HG02571 (cell line): ENCODE data around the gene ITFG2.
A peak's percentile ranks its signal among the peaks of the same experiment; 100 is the strongest.

Source experiments
- ATAC-seq: cut with Tn5 transposase; IDR thresholded peaks from one replicate; pipeline ENCODE4 v1.9.1; 2021; ENCODE audit warnings: mild to moderate bottlenecking, moderate library complexity; ENCODE audit not compliant: unreplicated experiment

The ITFG2 gene

DNA sequence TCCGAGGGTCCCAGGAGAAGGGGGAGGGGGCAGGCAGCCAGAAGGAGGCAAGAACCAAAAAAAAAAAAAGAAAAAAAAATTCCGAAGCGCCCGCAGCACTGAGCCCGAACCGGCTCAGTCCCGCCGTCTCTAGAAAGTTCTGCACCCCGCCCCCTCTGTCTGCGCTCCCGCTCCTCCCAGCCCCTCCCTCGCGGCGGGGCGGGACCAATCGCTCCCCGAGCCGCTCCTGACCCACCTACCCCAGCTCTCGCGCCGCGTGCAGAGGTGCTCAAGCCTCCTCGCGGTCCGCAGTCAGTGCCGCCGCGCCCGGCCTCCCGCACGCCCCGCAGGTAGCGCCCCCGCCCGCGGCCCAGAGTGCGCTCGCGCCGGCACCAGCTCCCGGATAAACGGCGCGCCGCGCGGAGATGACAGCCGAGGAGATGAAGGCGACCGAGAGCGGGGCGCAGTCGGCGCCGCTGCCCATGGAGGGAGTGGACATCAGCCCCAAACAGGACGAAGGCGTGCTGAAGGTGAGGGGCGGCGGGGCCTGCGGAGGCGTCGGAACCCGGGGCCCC, 17.7 kb upstream of the ITFG2 start, which contains the start of gene FKBP4:
TSS of gene FKBP4 (plus strand) at position 235 of the 554 bp plus-strand sequence. CDS start at position 405, 170 bp downstream.
- peak; percentile 79 for ATAC-seq

DNA sequence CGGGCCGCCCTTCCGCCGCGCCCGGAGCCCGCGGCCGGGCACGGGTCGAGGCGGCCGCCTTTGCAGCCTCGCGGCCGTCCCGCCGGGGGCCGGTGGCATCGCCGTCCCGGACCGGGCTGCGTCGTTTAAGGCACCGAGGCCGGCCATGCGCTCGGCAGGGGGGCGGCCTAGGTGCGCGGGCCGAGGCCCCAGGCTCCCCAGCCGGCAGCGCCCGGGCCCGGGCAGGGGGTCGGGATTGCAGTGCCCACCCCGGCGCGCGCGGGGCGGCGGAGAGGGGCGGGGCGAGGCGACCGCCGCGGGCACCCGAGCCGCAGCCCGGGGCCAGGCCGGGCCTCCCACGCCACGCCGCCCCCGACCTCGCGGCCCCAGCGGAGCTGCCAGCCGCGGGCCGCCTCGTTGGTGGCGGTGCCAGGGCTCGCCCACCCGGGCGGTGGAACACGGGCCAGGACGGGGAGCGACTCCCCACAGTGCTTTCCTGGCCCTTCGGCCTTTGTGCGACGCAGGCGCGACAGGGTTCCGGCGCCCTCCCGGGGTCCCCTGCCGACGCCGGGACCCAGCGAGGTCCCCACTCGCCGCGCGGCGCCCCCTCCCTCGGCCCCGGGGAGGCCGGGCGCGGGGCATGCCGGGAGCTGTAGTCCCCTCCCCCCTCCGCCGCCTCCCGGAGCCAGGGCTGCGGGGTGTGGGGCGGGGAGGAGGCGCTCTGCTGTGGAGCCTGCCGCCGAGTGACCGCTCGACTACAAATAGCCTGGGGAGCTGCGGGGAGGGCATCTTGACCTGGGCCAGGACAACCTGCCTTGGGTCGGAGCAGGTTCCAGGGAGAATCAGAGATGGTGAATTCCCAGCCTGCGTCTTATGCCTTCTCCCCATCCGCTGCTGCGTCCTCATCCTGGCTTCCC, 16.9 kb upstream of the ITFG2 start:
- peak; percentile 53 for ATAC-seq

DNA sequence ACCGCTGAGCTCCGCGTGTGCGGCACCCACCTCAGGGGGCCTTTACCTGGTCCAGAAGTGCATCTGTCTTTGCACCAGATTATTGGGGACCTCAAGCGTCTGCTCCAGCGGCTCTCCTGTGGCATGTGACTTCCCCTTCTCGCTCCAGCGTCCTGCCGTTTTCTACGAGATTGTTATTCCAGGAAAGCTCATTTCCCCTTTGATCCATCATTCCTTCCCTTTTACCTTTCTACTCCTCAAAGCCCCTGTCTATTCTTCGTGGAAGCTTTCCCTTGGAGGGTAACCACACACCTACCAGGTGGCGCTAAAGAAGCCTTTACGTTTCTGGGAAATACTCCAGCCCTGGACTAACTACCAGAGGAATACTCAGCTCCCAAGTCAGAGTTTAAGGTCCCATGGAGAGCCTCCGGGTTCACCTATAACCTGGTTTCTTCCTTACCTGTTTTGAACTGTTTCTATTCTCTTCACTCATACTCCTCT, 16.2 kb upstream of the ITFG2 start:
- no peak for ATAC-seq

DNA sequence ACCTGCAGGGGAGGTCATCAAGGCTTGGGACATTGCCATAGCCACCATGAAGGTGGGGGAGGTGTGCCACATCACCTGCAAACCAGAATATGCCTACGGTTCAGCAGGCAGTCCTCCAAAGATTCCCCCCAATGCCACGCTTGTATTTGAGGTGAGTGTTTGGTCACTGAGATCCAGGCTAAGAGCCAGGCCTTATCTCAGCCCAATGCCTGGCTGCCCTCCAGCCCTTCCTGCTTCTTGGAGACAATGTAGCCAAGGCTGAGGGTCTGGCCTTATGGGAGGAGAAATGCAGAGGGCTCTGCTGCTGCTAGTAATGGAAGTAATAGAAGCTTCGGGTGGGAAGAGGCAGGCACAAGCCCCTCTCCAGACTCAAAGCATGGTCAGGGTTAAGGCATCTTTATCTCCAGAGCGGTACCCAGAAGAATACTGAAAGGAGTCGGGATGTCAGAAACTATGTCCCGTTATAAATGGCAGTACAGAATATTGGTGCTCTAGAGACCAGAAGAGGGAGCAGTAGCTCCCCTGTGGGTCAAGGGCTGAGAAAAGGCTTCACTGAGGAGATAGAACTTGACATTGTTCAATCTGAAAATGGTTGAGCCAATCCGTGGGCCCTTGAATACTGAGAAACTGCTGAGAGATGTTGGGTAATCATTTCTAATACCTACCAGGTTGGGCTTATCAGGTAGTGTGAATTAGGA, 14.6 kb upstream of the ITFG2 start:
- no peak for ATAC-seq

DNA sequence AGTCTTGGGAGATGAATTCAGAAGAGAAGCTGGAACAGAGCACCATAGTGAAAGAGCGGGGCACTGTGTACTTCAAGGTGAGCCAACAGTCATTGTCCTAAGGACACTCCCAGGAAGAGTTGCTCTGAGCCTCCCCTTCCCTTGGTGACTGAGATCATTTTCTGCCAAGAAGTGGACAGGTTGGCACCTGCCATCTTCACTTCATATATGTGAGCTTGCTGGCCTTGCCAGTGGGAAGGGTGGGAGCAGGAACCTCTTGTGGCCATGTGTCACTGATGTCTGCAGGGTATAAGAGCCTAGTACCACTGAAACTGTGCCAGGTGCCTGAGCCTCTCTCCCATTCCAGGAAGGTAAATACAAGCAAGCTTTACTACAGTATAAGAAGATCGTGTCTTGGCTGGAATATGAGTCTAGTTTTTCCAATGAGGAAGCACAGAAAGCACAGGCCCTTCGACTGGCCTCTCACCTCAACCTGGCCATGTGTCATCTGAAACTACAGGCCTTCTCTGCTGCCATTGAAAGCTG, 12.4 kb upstream of the ITFG2 start:
- no peak for ATAC-seq

DNA sequence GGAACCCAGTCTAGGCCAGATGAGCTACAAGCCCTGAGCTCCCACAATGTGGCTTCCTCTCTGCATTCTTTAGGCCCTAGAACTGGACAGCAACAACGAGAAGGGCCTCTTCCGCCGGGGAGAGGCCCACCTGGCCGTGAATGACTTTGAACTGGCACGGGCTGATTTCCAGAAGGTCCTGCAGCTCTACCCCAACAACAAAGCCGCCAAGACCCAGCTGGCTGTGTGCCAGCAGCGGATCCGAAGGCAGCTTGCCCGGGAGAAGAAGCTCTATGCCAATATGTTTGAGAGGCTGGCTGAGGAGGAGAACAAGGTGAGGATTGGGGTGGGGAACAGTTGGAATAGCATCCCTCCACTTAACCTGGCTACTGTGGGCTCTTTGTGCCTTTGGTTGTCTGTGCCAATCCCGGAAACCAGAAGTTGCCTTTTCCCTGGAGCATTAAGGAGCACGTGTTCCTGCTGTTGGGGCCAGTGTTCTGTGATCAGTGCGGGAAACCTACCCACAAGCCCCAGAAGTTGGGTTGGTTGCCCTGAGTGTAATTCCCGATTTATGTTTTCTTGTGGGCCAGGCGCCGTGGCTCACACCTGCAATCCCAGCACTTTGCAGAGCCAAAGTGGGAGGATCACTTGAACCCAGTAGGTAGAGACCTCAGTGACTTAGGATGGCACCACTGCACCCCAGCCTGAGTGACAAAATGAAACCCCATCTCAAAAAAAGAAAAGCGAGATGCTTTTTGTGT, 11.3 kb upstream of the ITFG2 start:
- ATAC-seq: no peak

DNA sequence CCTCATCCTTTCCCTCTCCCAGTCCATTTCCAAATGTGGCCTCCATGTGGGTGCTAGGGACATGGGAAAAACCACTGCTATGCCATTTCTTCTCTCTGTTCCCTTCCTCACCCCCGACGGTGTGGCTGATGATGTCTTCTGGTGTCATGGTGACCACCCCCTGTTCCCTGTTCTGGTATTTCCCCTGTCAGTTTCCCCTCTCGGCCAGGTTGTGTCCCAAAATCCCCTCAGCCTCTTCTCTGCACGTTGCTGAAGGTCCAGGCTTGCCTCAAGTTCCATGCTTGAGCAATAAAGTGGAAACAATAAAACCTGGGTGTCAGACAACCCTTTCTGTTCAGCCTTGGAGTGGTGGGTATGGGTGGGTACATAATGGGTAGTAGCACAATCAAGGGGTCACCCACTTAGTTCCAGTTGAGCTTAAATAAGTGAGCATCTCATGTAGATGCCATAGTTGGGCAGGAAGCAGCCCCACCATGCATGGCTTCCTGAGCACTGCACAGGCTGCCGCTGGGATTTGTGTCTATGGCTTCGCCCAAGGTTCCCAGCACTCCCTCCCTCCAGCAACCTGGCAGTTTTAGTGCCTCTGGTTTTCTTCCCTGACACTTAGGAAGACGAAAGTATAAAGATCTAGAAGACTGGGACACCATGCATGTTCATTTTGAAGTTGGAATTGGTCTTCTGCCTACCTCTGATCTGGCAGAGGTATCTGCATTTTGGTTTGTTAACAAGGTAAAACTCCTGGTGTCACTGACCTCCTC, 8.7 kb upstream of the ITFG2 start:
- ATAC-seq: no peak

DNA sequence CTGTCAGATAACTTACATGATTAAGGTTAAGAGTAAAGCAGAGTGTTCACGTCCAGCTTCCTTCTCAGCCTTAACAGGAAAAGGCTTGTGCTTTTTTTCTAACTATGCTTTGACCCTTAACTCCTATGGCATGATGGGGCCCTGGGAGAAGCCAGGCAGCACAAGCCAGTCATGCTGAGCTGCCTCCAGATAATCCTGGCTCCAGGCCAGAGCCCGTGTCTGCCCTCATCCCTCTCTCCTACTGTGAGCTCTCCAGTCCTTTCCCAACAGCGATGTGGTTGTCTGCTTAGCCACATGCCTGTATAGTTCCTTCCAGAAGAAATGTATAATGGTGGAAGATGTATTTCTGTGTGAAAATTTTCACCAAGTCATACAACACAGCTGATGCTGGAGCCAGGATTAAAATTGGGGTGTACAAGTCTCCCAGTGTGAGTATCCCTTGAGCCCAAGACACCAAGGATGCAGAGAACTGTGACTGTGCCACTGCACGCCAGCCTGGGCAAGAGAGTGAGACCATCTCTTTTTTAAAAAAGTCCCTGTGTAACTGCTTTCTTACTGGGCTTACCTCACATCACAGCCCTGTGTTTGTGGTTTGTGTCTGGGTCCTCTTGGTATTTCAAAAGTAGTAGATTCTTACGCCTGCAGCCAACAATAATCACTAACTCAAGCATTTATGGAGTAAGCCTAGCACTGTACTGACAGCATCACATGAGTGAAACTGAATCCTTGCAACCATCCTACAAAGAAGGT, 7.9 kb upstream of the ITFG2 start:
- no peak for ATAC-seq

DNA sequence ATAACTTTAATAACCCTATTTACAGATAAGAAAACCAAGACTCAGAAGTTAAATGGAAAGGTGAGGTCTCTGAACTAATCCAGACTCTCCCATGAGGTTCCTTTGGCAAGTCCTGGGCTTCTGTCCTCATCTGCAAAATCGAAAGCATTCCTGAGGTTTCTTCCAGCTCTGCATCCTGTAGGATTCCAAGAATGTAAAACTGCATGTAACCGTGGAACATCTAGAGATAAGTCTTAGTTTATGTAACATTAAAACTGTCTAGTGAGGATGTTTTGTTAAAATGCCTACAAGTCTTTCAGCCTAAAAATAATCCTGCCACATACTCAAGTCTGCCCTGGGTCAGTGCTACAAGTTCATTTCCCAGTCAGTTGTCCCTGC, 7.3 kb upstream of the ITFG2 start:
- ATAC-seq: no peak

DNA sequence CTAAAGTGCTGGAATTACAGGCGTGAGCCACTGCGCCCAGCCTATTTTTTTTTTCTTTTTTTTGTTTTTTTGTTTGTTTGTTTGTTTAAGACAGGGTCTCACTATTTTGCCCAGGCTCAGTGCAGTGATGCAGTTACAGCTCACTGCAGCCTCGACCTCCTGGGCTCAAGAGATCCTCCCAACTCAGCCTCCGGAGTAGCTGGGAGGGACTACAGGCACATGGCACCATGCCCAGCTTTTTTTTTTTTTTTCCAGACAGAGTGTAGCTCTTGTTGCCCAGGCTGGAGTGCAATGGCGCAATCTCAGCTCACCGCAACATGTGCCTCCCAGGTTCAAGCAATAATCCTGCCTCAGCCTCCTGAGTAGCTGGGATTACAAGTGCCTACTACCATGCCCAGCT, 5.8 kb upstream of the ITFG2 start:
- no peak for ATAC-seq

DNA sequence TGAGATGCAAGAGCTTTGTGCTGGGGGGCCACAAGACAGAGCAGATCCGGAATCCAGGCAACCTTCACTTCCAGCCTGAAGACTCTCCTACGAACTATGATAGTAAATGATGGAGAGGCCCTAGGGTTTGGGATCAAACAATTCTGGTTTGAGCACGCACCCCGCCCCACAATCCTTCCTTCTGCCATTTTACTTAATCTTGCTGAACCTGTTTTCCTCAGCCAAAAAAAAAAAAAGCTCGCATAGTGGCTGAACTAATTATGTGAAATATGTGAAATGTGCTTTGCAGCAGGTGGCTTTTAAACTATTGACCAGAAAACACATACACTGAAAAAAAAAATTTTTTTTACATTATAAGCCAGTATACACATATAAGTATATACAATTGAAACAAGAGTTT, 667 bp upstream of the ITFG2 start:
- ATAC-seq: no peak

DNA sequence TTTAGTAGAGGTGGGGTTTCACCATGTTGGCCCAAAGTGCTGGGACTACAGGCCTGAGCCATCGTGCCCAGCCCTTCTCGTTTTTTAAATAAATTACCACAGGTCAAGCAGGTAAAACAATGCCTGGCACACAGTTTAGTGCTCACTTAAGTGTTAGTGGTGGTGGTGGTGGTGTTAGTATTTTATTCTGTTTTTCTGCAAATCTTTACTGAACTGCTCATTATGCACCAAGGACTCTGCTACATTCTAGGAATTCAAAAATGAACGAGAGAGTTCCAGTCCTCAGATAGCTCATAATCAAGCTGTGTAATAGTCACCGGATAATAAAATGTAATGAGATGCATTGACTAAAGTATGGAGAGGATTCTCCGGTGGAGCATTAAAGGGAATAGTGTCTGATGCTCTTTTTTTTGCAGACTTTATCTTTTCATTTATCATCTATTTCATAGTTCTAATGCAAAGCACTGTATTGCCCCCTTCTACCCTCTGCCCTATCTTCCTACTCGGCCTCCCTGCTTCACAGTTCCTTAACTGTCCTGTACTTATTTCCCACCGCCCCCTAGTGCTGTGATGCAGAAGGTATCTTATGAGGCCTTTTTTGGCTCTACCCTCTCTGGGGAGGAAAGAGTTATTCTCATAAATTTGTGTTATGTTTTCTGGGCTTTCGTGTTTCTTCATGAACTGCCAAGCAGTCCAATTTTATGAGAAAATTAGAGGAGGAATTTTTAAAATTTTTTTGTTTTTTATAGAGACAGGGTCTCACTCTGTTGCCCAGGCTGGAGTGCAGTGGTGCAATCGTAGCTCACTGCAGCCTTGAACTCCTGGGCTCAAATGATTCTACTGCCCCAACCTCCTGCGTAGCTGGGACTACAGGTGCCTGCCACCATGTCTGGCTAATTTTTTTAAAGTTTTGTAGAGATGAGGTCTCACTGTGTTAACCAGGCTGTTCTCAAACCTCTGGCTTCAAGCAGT, 1.0 kb downstream of the ITFG2 start:
- ATAC-seq: no peak

DNA sequence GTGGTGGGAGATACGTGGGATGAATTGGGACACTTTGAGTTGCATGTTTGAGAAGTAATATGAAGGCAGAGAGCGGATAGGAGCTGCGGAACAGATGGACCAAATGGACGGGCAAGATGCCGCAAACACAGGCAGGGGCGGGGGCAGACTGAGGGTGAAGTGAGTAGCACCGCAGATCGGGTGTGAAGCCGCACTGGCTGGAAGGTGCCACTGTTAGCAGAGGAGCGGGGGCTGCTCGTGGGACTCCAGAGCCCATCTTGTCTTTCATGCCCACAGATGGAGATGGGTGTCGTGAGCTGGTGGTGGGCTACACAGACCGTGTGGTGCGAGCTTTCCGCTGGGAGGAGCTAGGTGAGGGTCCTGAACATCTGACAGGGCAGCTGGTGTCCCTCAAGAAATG, 7.3 kb downstream of the ITFG2 start:
- ATAC-seq: no peak

DNA sequence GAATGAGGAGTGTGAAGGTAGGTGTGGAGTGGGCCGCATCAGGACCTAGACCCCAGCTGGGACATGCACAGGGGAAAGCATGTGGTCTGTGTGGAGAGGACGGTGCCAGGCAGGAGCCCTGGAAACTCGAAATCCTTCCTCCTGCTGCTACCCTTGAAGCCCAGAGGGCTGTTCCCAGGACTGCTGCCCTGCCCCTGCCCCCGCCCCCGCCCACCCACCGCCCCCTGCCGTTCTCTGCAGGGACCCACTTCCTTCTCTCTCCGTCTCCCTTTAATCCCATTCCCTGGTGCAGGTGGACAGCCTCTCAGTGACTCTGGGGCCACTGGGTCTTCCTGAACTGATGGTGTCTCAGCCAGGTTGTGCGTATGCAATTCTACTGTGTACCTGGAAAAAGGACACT, 8.0 kb downstream of the ITFG2 start:
- no peak for ATAC-seq

DNA sequence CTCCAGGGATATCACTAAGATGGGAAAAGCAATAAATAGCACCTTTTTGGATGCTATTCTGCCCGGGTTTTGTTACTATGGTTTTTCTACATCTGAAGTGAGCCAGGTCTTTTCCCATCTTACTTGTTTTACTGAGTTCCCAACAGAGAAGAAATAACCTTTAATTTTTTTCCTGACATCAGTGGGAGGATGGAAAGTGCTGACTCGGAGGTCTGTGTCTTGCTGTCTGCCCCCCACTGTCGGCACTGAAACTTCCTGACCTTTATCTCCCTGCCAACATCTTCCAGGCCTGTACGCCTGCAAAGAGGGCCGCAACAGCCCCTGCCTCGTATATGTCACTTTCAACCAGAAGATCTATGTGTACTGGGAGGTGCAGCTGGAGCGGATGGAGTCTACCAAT, 11.0 kb downstream of the ITFG2 start:
- ATAC-seq: no peak

DNA sequence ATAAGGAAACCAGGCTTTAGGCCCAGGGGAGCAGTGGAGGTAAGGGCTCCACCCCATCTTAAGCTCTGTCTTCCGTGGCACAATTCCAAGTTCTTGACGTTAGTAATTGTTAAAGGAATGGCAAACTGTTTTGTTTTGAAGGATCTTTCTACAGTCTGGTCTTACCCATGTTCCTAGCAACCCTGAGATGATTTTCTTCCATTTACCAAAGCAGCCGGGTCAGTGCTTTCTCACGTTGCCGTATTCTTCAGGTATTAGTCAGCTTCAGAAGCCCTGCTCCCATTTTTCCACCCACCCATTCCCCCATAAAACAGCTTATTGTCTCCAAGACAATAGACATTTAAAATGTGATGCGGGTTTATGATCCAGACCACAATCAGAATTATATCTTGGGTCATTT, 12.1 kb downstream of the ITFG2 start:
- ATAC-seq: no peak

DNA sequence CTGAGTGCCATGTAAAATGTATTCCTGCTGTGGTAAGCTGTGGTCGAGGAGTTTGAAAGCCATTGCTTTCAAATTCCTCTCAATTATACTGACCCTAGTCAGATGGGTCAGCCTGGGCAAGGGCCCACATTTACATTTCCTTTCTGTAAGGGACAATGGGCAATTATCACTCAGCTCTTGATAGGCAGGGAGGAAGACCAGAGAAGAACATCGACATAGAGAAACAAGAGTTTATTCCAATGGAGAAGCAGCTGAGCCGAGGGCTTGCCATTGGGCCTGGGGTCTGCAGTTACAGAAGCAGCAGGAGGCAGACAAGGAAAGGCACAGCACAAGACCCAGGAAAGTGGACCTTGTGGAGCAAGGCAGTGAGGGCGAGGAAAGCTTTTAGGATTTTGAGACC, 12.7 kb downstream of the ITFG2 start:
- no peak for ATAC-seq

DNA sequence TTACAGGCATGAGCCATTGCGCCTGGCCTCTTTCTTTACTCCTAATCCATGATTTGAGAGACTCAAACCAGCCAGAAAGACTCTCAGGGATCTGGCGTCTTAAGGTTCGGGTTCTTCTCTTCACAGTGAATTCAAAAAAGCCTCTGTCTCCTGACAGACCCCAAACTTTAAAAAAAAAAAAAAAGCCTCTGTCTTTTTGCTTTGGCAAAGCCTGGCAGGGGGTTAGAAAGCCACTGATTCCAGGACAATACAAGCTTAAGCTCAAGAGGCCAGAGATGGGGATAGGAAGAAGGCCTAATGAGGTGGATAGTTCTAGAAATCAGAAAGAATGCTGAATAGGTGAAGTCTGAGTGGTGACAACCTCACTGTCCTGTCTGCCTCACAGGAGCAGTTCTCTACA, 13.6 kb downstream of the ITFG2 start:
- no peak for ATAC-seq
